SJSA1 (cell line): ENCODE results near the gene ACACB. TPM values are rescaled to one million over a fixed set of nuclear protein-coding genes. Genes with fewer than 3 reads are reported as not detected.
A peak's percentile ranks its signal among the peaks of the same experiment; 100 is the strongest.

Source experiments
- DNase-seq, 2 experiments: peaks; one replicate each; pipeline ENCODE4 v3.0.0-alpha.2; 2015 to 2020; ENCODE audit warnings: low spot score in 2 of 2, low read depth in 1 of 2
- H3K27ac ChIP-seq: fragments of 250-450 bp; sonication (Bioruptor Pico); 2 replicates; pipeline ENCODE4 v1.5.1; 2020; ENCODE audit warnings: mild to moderate bottlenecking, moderate library complexity
- H3K27me3 ChIP-seq: fragments of 250-450 bp; sonication (Bioruptor Pico); replicated peaks from 2 replicates; pipeline ENCODE4 v1.5.1; 2020; ENCODE audit warnings: mild to moderate bottlenecking, moderate library complexity
- H3K36me3 ChIP-seq: fragments of 250-450 bp; sonication (Bioruptor Pico); 2 replicates; pipeline ENCODE4 v1.5.1; 2020; ENCODE audit warnings: mild to moderate bottlenecking
- H3K4me1 ChIP-seq: fragments of 250-450 bp; sonication (Bioruptor Pico); replicated peaks from 2 replicates; pipeline ENCODE4 v1.6.1; 2021; ENCODE audit warnings: mild to moderate bottlenecking
- H3K4me3 ChIP-seq: fragments of 250-450 bp; sonication (Bioruptor Pico); 2 replicates; pipeline ENCODE4 v1.5.1; 2020; ENCODE audit warnings: mild to moderate bottlenecking
- H3K9me3 ChIP-seq: fragments of 250-450 bp; sonication (Bioruptor Pico); replicated peaks from 2 replicates; pipeline ENCODE4 v1.5.1; 2020; ENCODE audit warnings: mild to moderate bottlenecking
- total RNA-seq: library from RNA; depleted of rRNA; stranded (reverse); fragments of >200 nt; shearing (Covaris generic); gene quantifications from 2 replicates; pipeline ENCODE4 v1.2.3, GENCODE V29; 2014; rRNA removed

ACACB gene
- 1.2 and 2.9 TPM in 2 replicates for total RNA-seq

- Histone ChIP-seq H3K4me3 (no peak within 1 kb of the TSS), H3K27me3 (no peaks in the 10 kb centered on the region), H3K27ac (no peak within 1 kb of the TSS), H3K9me3 (no peaks in the 10 kb centered on the region), H3K36me3 (no peaks in the 10 kb centered on the region), H3K4me1 (peaks cover 4% of the 10 kb centered on the region; the same call in 1 of the 2 replicates)
- DNase-seq: no peak
Observed at GRCh38 chr12:109115758-109116610, at the start of gene ACACB. Gene ACACB, plus strand, starts transcription at chr12:109116587. Its CDS starts 22,819 bp downstream, at chr12:109139406.

- Histone ChIP-seq H3K27ac (no peak overlapping the region), H3K27me3 (no peaks in the 10 kb centered on the region), H3K36me3 (peaks cover 17% of the 10 kb centered on the region), H3K4me1 (no peaks in the 10 kb centered on the region), H3K4me3 (no peak overlapping the region), H3K9me3 (no peaks in the 10 kb centered on the region)
- peak in 1 of 2 experiments; percentile 24 for DNase-seq
Observed at GRCh38 chr12:109069307-109070271, 46.8 kb upstream of the ACACB start.

GRCh38 chr12:109074866-109075265, 41.5 kb upstream of the ACACB start:
- no peaks in the 10 kb centered on the region for H3K4me1 ChIP-seq
- H3K4me3 ChIP-seq: no peak overlapping the region
- peaks cover 23% of the 10 kb centered on the region for H3K36me3 ChIP-seq
- no peak overlapping the region for H3K27ac ChIP-seq
- no peak for DNase-seq
- no peaks in the 10 kb centered on the region for H3K27me3 ChIP-seq
- H3K9me3 ChIP-seq: no peaks in the 10 kb centered on the region

GRCh38 chr12:109082751-109083150, 33.6 kb upstream of the ACACB start:
- no peak overlapping the region for H3K27ac ChIP-seq
- no peak overlapping the region for H3K4me3 ChIP-seq

GRCh38 chr12:109084425-109084824, 32.0 kb upstream of the ACACB start:
- no peaks in the 10 kb centered on the region; the same call in 1 of the 2 replicates for H3K27me3 ChIP-seq
- no peak for DNase-seq
- H3K36me3 ChIP-seq: peaks cover 57% of the 10 kb centered on the region
- H3K27ac ChIP-seq: no peak overlapping the region
- no peaks in the 10 kb centered on the region for H3K9me3 ChIP-seq
- H3K4me1 ChIP-seq: peaks cover 10% of the 10 kb centered on the region
- no peak overlapping the region for H3K4me3 ChIP-seq

More at GRCh38 chr12:109082751-109083150, 33.6 kb upstream of the ACACB start:
- no peaks in the 10 kb centered on the region; the same call in 1 of the 2 replicates for H3K27me3 ChIP-seq
- H3K36me3 ChIP-seq: peaks cover 49% of the 10 kb centered on the region
- no peaks in the 10 kb centered on the region for H3K4me1 ChIP-seq
- H3K9me3 ChIP-seq: no peaks in the 10 kb centered on the region
- no peak for DNase-seq

- Histone ChIP-seq H3K27ac (no peak overlapping the region), H3K4me1 (peaks cover 10% of the 10 kb centered on the region), H3K9me3 (no peaks in the 10 kb centered on the region), H3K27me3 (no peaks in the 10 kb centered on the region), H3K36me3 (peaks cover 57% of the 10 kb centered on the region), H3K4me3 (no peak overlapping the region)
- DNase-seq: no peak
Observed at GRCh38 chr12:109085590-109085989, 30.8 kb upstream of the ACACB start.

- Histone ChIP-seq H3K36me3 (peaks cover 48% of the 10 kb centered on the region), H3K4me1 (peaks cover 10% of the 10 kb centered on the region), H3K27ac (no peak overlapping the region), H3K9me3 (no peaks in the 10 kb centered on the region), H3K4me3 (no peak overlapping the region), H3K27me3 (no peaks in the 10 kb centered on the region)
- no peak for DNase-seq
Observed at GRCh38 chr12:109087250-109087649, 29.1 kb upstream of the ACACB start.

GRCh38 chr12:109088818-109089217, 27.6 kb upstream of the ACACB start:
- no peak for DNase-seq
- Histone ChIP-seq H3K9me3 (no peaks in the 10 kb centered on the region), H3K4me3 (no peak overlapping the region), H3K27ac (no peak overlapping the region), H3K4me1 (peaks cover 21% of the 10 kb centered on the region), H3K27me3 (no peaks in the 10 kb centered on the region), H3K36me3 (peaks cover 32% of the 10 kb centered on the region)

- no peaks in the 10 kb centered on the region for H3K9me3 ChIP-seq
- H3K36me3 ChIP-seq: peaks cover 25% of the 10 kb centered on the region
- H3K27ac ChIP-seq: no peak overlapping the region
- DNase-seq: no peak
- H3K27me3 ChIP-seq: no peaks in the 10 kb centered on the region
- H3K4me1 ChIP-seq: peaks cover 21% of the 10 kb centered on the region
- H3K4me3 ChIP-seq: no peak overlapping the region
Observed at GRCh38 chr12:109089683-109090082, 26.7 kb upstream of the ACACB start.

GRCh38 chr12:109092497-109093021, 23.8 kb upstream of the ACACB start:
- Histone ChIP-seq H3K4me1 (peaks cover 24% of the 10 kb centered on the region), H3K27me3 (no peaks in the 10 kb centered on the region), H3K27ac (peak overlapping the region; percentile 50), H3K9me3 (no peaks in the 10 kb centered on the region), H3K4me3 (no peak overlapping the region), H3K36me3 (peaks cover 10% of the 10 kb centered on the region)
- no peak for DNase-seq

- peak; percentile 75 to 91 for DNase-seq
- Histone ChIP-seq H3K9me3 (no peaks in the 10 kb centered on the region), H3K27ac (peak within 1 kb of the TSS; percentile 50), H3K27me3 (no peaks in the 10 kb centered on the region), H3K36me3 (peaks cover 8% of the 10 kb centered on the region), H3K4me1 (peaks cover 24% of the 10 kb centered on the region), H3K4me3 (peak within 1 kb of the TSS; percentile 27)
Observed at GRCh38 chr12:109093022-109093918, 23.1 kb upstream of the ACACB start, which contains the start of gene ALKBH2. Gene ALKBH2, minus strand, starts transcription at chr12:109093472. Its CDS starts 686 bp downstream, at chr12:109092786.

GRCh38 chr12:109097140-109097434, 19.3 kb upstream of the ACACB start:
- peaks cover 24% of the 10 kb centered on the region for H3K4me1 ChIP-seq
- DNase-seq: peak in 1 of 2 experiments; percentile 11
- no peaks in the 10 kb centered on the region for H3K9me3 ChIP-seq
- no peak overlapping the region; the same call in 1 of the 2 replicates for H3K27ac ChIP-seq
- peak overlapping the region; percentile 57 for H3K4me3 ChIP-seq
- peaks cover 28% of the 10 kb centered on the region for H3K36me3 ChIP-seq
- no peaks in the 10 kb centered on the region for H3K27me3 ChIP-seq
